H1 (cell line): Measurements from ENCODE around the gene MOV10L1. TPM values are rescaled to one million over a fixed set of nuclear protein-coding genes. Genes with fewer than 3 reads are reported as not detected.

Source experiments
- BCL11A ChIP-seq, 2 experiments: IDR thresholded peaks; one replicate each; pipeline ENCODE4 v1.6.1; 2011; ENCODE audit warnings: low read depth in 2 of 2, low read length in 2 of 2, mild to moderate bottlenecking in 2 of 2
- CHD1 ChIP-seq: IDR thresholded peaks from 2 replicates; pipeline ENCODE4 v1.6.1; 2012; ENCODE audit warnings: low read depth, low read length, improper control_type of control experiment
- CTBP2 ChIP-seq: IDR thresholded peaks from 2 replicates; pipeline ENCODE4 v1.7.0; 2011; ENCODE audit warnings: borderline replicate concordance, mild to moderate bottlenecking, moderate library complexity, mixed read lengths, low read length; ENCODE audit not compliant: insufficient read depth, insufficient read length
- CTCF ChIP-seq, 3 experiments: IDR thresholded peaks; 1 replicate in 2 of 3; 2 replicates in 1 of 3; pipeline versions ENCODE4 v1.5.1 to v1.6.1; 2011; ENCODE audit warnings: low read length in 3 of 3, mild to moderate bottlenecking in 3 of 3, inconsistent platforms in 2 of 3, low read depth in 1 of 3, moderate library complexity in 1 of 3; ENCODE audit not compliant: insufficient read depth in 1 of 3; ENCODE audit errors: control extremely low read depth in 1 of 3
- EZH2 ChIP-seq: fragments of 200-600 bp; sonication (generic); IDR thresholded peaks from 2 replicates; pipeline ENCODE4 v1.7.1; 2012; ENCODE audit warnings: low read depth, mild to moderate bottlenecking, moderate library complexity, low read length, inconsistent platforms; ENCODE audit not compliant: severe bottlenecking
- JUN ChIP-seq: IDR thresholded peaks from 2 replicates; pipeline ENCODE4 v1.6.1; 2011; ENCODE audit warnings: low read depth, mild to moderate bottlenecking, improper control_type of control experiment, low read length
- POLR2AphosphoS5 ChIP-seq: IDR thresholded peaks from 2 replicates; pipeline ENCODE4 v1.6.1; 2011; ENCODE audit warnings: low read depth, low read length
- RFX5 ChIP-seq: IDR thresholded peaks from 2 replicates; pipeline ENCODE4 v1.6.1; 2011; ENCODE audit warnings: low read depth, low read length, improper control_type of control experiment, borderline replicate concordance
- YY1 ChIP-seq: IDR thresholded peaks from 2 replicates; pipeline ENCODE4 v1.6.1; 2011; ENCODE audit warnings: low read depth, mild to moderate bottlenecking, low read length
- polyA plus RNA-seq, 7 experiments: library from polyadenylated mRNA; depleted of rRNA in 3 of 7; stranded (reverse) in 5 of 7; unstranded in 2 of 7; fragments of >200 nt in 5 of 7; fragments of 200-250 nt in 2 of 7; gene quantifications; 1 replicate in 5 of 7; 2 replicates in 1 of 7; 4 replicates in 1 of 7; pipeline versions ENCODE4 v1.2.1 to v1.2.3, GENCODE V29; 2011 to 2013; ENCODE audit warnings: missing spikeins in 2 of 7, mixed read lengths in 2 of 7
- total RNA-seq: library from RNA; stranded (reverse); fragmentation: NEBNext Ultra II Directional; extraction: Animal tissue kit (Norgen Biotek cat#: 25700); gene quantifications from 2 replicates; pipeline ENCODE4 v1.2.1, GENCODE V29; 2021

Gene MOV10L1
- total and polyA plus RNA-seq, 2 of the 8 experiments (the other 6 are each of a cell fraction or from before 2014, with no cell fraction given), result 0.32 TPM; not detected in 1

- TF ChIP-seq CTCF (IDR thresholded peaks at IDR 0.05; ENCODE audit: control extremely low read depth in 1 of 3, insufficient read depth in 1 of 3, low read depth in 1 of 3, low read length in 3 of 3) (no peak), YY1 (no peak), POLR2AphosphoS5 (no peak), JUN (no peak), BCL11A (IDR thresholded peaks at IDR 0.05; ENCODE audit: low read depth in 2 of 2, low read length in 2 of 2) (no peak), RFX5 (no peak), CHD1 (no peak), EZH2 (no peak), CTBP2 (no peak)
Observed at GRCh38 chr22:50178871-50179869, 89.4 kb downstream of the MOV10L1 start (continued).
